CD1c-positive myeloid dendritic cell (primary cell): ENCODE data around the gene NRP2.

Experiments used
- DNase-seq: peaks from one replicate; pipeline ENCODE4 v3.0.0-alpha.2; 2016; ENCODE audit errors: extremely low spot score

NRP2 gene

DNA sequence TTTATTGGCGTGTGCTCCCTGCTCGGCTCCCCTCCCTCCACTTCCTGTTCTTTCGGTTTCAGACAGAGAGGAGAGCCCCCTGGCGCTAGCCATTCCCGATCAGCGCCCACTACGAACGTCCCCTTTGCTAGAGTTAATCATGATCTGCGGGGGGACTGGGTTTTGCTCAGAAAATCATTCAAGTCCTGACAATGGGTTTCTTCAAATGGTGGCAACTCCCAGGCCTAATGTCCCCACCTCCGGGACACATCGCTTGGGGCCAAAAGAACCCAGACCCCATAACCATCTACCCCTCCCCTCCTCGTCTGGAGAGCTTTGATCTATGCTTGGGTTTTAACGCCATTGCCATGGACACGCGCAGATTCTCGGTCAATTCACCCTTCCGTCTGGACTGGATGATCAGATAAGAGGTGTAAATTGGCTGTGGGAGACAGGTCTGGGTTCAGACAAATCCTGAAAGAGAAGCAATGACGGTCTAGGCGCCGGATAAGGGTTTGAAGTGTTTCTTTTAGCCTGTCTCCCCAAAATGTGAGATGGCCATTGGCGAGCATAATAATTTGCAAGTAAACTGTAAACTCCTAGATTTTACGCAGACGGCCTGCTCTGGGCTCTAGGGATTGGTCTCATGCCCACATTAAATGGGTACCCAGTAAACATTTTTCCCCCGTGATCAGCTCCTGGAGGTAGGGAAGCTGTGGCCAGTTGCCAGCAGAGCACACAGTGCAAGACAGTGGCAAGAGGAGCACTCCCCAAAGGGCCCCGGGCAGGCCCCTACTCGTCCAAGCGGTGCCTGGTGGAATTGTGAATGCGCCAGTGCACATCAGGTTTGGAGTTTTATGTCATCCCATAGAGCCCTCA lies 4.7 kb downstream of the NRP2 start:
- DNase-seq: no peak

DNA sequence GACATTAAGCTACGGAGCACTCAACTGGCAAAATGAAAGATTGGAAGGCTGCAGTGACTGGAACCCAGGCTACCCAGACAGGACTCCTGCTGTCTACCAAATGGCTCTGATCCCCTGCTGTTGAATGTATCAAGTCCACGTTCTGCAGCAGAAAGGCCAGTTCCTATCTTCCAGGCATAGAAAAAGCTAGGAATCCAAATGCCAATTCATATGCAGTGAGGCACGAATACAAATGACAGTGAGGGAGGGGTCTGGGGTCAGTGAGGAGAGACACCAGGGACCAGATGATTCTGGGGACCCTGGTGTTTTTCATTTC lies 5.3 kb downstream of the NRP2 start:
- DNase-seq: no peak

DNA sequence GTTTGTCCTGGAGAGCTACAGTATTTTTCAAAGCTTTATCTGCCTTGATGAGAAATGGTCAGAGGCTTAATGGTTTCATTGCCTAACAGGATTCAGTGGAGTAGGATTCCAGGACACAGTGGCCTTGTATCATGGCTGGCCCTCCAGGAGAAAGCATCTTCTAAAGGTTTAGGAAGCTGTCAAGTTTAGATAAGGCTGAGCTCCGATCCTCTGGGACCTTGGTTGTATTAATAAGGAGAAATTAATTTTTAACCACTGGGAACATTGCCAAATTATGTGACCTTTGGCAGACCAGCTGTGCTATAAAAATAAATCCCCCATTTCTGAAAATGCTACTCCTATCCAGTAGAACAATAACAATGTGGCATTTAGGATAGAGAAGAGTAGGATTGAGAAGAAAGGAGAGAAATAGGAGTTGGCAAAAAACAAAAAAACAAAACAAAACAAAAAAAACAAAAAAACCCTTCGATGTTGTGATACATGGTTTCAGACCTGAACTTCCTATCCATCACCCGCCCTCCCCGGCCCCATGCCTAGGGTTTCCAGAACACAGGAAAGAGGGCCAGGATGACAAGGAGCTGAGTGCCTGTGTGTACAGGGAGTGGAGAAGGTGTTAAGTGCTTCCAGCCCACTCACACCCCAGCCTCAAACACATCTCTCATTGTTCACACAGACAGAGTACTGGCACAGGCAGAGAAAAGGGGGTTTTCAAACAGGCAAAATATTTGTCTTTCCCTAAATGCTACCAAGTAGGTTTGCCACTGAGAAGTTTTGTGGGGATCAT lies 6.3 kb downstream of the NRP2 start:
- no peak for DNase-seq

DNA sequence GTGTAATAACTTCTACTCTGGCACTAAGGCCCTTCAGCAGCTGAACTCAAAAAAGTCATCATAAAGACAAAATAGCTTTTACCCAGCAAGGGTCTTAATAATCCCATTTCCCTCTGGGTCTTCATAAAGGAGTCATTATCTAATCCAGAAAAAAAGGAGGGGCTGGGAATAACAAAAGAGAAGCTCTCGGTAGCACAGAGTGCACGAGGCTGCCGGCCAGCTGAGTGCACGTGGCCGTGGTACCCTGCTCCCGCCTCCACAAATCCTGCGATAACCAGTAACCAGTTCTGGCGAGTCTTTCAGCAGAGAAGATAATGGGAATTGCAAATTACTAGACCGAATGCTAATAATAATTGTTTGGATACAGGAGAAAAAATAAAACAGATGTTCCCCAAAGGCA lies 7.5 kb downstream of the NRP2 start:
- DNase-seq: no peak

DNA sequence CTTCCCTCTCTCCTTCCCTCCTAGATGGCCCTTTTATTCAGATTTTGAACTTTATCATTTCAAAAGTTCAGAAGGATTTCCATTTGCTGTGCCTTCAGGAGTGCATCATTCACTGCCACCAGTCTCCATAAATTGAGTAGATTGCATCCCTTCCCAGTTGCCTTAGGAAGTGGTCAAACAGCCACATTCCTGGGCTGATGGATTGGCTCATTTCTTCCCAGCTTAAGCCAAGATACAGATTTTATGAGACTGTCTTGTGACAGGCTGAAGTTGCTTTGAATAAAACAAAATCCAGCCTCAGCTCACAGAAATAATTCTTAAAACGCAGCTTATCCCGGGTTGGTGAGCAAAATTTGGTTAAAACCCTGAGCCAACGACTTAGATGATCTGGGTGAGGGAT lies 9.8 kb downstream of the NRP2 start:
- DNase-seq: no peak

DNA sequence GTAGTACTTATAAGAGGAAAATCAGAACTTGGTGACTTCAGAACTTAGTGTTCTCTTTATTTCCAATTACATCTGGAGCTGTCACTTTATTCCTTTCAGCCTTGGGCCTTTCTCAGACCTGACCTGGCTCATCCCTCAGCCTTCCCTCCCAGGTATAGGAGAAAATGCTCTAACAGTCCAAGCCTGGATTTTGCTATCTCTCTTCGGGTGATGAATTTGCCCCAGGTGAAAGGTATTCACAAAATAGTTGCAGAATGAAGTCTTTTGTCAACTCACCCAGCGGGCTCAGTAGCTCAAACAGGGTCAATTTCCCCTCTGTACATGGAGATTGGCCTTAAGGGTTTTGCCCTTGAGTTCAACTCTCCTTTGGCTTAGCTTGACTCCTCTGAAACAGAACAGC lies 12.0 kb downstream of the NRP2 start:
- no peak for DNase-seq

DNA sequence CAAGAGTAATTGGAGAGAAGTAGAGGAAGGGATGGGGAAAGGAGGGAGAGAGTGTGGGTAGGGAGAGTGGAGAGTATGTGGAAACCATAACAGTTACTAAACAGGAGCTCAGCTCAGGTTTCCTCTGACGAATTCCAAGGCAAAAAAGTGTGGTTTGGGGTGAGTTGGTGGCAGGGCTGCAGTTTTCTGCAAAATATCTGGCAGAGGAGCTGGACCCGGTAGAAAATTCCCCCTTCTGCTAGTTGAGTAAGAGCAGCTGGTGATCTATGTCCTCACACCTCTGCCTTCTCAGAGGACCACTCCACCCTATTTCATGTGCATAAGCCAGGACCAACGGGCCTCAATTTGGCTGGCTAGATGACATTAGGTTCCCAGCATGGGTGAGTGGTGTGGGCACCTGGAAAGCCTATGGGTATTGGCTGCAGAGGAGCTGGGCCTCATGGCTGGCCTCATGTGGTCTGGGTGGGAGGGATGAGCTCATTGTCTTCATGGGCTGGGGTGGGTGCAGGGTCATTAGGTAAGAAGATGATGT lies 13.2 kb downstream of the NRP2 start:
- peak; percentile 59 for DNase-seq

DNA sequence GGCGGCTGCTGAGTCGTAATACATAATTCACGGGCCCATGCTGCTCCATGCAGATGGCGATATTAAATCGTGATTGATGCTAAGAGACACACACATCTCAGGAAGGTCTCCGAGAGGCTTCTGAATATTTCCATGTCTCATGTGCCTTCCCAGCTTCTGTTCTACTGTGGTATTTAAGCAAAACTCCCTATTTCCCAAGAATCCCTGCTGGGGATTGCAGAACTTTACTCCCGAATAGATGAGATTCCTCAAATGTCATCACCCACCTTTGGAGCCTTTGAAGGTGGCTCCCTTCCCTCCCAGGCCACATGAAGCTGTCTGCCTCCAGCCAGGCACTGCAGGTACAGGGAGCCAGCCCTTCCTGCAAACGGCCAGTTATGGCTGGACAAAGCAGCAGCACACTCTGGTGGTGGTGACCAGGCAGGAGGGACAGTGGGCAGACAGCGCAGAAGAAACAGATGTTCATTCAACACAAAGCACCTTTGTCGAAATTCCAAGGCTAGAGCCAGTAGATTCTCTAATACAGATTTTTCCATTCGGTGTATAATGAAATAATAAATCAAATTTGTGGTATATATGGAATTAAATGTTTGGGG lies 14.1 kb downstream of the NRP2 start:
- no peak for DNase-seq

DNA sequence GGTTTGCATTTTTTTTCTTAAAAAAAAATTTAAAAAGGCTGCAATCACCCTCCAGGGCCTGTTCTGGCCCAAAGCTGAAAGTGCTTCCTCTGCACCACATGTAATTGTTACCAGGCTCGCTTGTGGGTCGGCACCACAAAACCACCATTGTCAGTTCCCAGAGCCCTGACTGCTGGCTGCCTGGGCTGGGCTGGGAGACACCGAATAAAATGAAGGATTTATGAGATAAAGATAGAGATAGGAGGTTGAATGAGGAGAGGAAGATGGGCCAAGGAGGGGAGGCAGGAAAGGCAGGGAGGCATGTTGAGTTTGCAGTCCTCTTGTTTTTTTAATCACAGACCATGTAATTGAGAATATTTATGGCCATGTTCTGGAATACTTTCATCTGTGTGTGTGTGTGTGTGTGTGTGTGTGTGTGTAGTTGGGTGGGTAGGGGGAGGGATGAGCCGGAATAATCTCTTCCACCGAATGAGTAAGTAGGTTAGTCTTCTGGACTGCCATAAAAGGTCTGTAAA lies 14.7 kb downstream of the NRP2 start:
- DNase-seq: no peak

DNA sequence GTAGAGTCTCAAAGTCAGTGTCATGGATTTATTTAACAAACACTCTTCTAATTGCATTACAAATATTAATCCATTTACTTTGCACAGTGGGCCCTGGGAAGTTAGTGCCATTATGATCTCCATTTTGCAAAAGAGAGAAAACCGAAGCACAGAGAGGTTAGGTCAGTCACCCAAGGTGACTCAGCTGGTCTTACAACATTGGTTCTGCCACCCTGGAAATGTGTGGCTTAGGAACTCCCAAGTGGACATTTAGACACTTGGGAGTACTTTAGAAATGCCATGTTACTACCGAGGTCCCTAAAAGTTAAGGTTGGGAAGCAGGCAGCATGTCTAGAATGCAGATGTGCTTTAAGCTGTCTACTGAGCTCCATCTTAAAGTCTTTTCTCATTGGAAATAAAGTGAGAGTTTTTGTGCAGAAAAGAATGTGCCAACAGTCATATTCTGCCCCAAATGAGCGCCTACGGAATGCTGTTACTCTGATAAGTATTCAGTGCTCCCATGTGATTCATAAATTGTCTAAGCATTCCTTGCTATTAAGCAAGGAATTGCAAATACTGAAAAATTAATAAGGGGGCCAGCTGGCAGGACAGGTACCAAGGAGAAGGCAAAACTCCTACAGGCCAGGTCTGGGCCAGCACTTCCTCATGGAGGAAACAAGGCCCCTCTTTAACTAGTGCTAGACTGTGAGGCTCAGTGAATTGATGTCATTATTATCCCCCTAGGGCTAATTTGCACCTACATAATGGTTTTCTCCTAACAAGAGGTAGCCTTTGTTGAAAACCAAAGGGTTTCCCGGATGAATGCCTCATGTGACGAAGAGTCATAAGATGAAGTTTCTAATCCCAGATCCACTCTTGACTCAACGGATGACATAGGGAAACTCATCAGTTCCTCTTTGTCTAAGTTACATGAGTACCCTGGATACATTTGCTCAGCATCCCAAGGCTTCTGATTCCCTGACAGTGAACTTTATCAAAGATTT lies 16.3 kb downstream of the NRP2 start:
- peak; percentile 94 for DNase-seq

DNA sequence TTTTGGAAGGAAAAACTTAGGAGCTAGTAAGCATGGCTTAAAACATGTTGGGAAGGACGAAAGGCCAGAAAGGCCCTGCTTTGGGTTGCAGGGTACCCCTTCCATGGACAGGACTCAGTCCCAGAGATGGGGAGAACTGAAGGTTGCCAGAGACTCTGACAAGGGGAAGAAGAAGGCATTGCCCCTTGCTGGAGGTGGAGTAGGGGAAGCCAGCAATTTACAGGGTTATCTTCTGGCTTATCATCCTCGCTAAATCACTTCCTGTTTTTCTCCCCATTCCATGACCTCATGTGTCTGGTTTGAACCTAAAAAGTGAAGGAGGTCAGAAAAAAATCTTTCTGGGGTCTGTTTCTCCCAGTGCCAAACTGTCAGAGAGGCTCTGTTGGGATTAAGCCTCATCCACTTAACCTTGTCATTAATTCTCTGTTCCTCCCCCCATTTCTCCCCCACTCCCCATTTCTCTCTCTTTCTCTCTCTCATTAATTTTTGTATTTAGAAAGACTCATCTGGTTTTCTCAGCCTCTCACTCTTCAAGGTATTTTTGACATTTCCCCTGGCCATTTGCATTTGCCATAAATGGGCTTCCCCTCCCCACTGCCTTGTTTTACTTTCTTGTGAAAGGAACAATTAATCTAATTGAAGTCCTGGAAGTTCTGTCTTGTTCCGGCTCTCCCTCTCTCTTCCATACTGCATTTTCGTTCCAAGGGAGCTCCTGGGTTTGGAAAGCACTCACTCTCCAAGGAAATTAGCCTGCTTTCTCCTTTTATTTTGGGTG lies 17.4 kb downstream of the NRP2 start:
- DNase-seq: peak; percentile 73

DNA sequence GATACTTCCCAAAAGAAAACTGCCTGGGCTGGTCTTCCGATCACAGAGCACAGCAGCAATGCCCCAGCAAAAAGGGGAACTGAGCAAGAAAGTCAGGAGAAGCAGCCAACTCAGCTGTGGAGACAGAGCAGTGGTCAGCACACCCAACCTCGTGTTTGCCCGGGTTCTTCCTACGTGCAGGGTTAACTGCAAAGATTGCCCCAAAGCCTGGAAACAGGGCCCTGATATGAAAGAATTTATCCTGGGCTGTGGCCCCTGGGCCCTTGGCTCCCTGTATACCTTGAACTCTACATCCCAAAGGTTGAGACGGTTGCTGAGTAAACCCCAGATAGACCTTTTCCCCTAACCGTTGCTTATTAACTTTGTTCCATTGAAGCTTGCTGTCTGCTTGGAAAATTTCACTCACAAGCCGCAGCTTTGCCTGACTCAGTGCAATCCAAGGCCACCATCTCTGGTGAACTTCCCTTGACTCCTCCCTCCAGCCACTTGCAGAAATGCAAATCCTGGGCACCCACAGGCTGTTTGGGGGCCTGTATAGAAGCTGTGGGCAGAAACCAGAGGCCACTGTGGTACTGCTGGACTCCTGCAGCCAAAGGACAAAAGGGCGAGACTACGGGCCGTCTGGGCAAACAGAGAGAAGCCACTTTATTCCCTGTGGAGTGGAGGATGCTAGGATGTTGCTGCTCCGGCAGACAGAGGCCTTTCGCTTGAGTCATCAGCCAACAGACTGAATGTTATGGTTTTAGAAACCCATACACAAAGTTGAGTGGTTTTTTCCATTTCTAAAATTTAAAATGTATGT lies 18.2 kb downstream of the NRP2 start:
- peak; percentile 87 for DNase-seq

DNA sequence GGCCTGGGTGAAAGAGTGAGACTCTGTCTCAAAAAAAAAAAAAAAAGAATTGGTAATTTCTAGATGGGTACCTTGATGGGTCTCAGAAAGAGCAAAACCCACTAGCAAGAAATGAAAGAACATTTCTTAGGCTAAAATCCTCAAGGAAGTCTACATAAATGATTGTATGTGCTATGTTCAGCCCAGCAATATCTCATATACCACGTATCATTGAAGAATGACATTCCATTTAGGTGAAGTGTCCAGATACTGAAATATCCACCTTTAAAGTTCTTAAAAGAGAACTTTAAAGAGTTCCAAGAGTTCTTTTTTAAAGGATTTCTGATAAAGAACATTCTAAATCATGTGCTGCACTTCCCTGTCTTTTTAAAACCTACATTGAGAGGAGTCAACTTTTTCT lies 19.2 kb downstream of the NRP2 start:
- DNase-seq: peak; percentile 28

DNA sequence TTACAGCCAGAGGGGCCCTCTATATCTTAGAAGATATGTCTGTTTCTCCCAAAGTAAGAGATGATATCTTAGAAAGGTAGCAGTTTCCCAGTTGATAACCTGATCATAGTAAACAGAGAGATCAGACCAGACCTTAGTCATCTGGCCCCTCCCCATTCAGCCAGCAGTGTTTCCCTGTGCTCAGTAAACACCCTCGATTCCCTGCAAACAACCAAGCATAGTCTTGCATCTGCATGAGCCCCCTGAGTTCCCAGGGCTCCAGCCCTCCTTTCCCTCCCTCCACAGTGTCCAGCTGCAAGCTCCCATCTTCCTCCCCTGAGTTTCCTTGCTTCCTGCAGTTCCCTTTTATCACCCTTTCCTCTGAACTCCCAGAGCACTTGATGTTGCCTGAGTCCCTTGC lies 20.3 kb downstream of the NRP2 start:
- no peak for DNase-seq

DNA sequence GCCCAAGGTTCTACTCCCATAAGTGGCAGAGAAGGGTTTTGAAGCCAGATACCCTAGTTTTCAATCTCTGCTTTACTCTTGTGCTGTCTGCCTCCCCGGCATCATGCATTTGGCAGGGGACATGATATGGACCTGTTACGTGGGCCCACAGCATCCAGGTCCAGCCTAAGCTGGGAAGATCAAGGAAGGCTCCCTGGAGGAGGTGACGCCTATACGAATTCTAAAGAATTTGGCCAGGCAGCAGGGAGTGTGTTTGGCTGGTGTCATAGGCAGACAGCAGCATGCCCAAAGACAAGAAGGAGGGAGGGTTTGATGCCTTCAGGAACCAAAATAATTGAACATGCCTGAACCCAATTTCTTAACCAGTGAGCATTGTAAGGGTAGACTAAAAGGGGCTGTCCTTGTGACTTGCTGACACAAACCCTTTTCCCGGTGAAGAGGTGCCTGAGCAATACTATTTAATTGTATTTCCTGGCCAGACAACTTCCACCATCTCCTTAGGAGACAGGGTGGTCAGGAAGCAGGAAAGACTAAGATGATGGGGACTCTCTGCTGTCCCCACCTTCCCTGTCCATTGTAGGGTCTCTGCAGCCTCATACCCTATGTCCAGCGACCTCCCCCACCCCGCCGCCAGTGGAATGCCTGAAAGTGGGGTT lies 21.3 kb downstream of the NRP2 start:
- no peak for DNase-seq

DNA sequence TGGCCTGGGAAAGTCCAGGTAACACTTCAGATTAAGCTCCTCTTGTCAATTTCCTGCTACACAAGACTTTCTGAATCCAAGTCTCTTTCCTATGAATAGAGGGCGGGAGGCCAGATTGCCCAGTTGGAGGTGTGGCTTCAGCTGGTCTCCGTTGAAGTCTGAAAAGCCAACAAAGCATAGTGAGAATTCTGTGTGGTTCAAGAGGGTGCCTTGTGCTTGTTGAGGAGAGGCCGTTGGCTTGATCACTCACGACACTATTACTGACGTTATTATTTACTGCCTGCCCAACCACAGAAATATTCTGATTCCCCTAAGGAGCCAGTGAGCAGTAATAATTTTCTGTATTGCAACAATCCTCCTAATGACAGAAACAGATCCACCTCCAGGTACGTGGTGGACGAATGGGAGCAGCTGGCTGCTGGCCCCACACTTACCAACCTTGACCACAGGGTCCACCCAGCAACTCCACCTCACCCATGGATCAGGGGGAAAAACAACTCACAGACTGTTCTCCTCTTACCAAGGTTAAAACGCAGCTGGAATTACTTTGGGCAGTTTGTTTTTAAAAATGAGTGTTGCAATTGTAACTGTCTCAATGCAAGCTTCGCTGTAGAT lies 21.9 kb downstream of the NRP2 start:
- no peak for DNase-seq

DNA sequence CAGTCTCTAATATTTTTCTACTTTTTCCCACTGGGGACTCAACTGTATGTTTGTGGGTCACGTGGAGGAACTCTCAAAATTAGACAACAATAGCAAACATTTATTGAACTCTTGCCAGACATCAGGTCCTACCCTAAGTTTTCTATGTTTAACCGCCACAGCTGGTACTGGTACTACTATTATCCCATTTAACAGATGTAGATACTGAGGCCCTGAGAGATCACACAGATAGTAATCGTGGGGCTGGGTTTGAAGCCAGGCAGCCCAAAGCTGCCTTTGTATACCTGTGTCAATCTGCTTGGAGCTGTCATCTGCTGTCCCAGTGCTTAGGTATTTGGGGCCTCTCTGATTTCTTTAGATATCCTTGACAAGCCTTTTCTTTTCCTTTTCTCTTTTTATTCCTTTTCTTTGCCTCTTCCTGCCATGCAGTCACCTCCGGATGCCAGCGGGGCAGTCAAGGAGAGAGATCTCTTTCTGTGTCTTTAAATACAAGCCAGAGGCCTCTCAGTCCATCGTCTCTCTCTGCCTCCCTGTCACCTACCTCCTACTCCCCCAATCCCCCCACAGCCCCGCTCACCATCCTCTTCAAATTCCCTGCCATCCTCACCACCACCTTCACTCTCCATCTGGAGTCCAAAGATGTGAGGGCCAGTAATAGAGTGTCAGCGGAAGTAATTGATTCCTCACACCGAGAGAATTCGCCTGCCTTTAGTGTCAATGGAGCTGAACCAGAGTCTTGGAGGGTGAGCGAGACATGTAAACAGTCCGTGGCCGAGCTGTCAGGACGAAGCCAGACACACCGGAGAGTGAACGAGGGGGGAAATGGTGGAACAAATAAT lies 23.4 kb downstream of the NRP2 start:
- no peak for DNase-seq
